Stimulated activated CD4-positive, alpha-beta T cell treated with anti-CD3 and anti-CD28 coated beads, Interleukin-2, amount 100 ng/mL, for 48 hours (primary cell): ENCODE results near the gene EGR2.

Source experiments
- DNase-seq, 2 donors: peaks; one replicate each; pipeline ENCODE4 v3.0.0-alpha.2; 2020

Gene EGR2

GRCh38 chr10:62817766-62818425 is 1.7 kb upstream of the EGR2 start:
- DNase-seq: peak; percentile 63 to 73

GRCh38 chr10:62817121-62817765 is 1.1 kb upstream of the EGR2 start:
- peak; percentile 39 to 52 for DNase-seq

GRCh38 chr10:62816076-62816330 is 163 bp downstream of the EGR2 start:
- DNase-seq: no peak

GRCh38 chr10:62815381-62816075 is 638 bp downstream of the EGR2 start:
- DNase-seq: no peak

- DNase-seq: no peak
Observed at GRCh38 chr10:62814756-62815380, 1.3 kb downstream of the EGR2 start.

- no peak for DNase-seq
Observed at GRCh38 chr10:62813981-62814380, 2.2 kb downstream of the EGR2 start.

- no peak for DNase-seq
Observed at GRCh38 chr10:62813453-62813852, 2.7 kb downstream of the EGR2 start.

- DNase-seq: no peak
Observed at GRCh38 chr10:62812672-62813439, 3.3 kb downstream of the EGR2 start.

GRCh38 chr10:62811159-62811875 is 4.8 kb downstream of the EGR2 start:
- peak; percentile 68 to 71 for DNase-seq

GRCh38 chr10:62810156-62810902 is 5.8 kb downstream of the EGR2 start:
- no peak for DNase-seq

- no peak for DNase-seq
Observed at GRCh38 chr10:62806251-62806650, 9.9 kb downstream of the EGR2 start.

GRCh38 chr10:62805231-62806099 is 10.7 kb downstream of the EGR2 start:
- no peak for DNase-seq

- DNase-seq: peak; percentile 69 to 71
Observed at GRCh38 chr10:62804356-62805230, 11.6 kb downstream of the EGR2 start, which contains the start of gene ADO. TSS of gene ADO (plus strand) at chr10:62804720. CDS start at chr10:62805060, 340 bp downstream.

- DNase-seq: no peak
Observed at GRCh38 chr10:62803724-62804355, 12.3 kb downstream of the EGR2 start.

GRCh38 chr10:62801871-62802270 is 14.3 kb downstream of the EGR2 start:
- no peak for DNase-seq

GRCh38 chr10:62796896-62797295 is 19.3 kb downstream of the EGR2 start:
- DNase-seq: no peak

- no peak for DNase-seq
Observed at GRCh38 chr10:62795762-62796161, 20.4 kb downstream of the EGR2 start.

- no peak for DNase-seq
Observed at GRCh38 chr10:62795100-62795499, 21.1 kb downstream of the EGR2 start.

- no peak for DNase-seq
Observed at GRCh38 chr10:62794306-62794705, 21.9 kb downstream of the EGR2 start.
